ENCODE data around the gene AFAP1L2. TPM values are rescaled to one million over a fixed set of nuclear protein-coding genes. Genes with fewer than 3 reads are reported as not detected.
A peak's percentile ranks its signal among the peaks of the same experiment; 100 is the strongest.

AFAP1L2 gene
- polyA plus RNA-seq, 3 donors = 0.01 to 0.43 TPM; not detected in 1

DNA sequence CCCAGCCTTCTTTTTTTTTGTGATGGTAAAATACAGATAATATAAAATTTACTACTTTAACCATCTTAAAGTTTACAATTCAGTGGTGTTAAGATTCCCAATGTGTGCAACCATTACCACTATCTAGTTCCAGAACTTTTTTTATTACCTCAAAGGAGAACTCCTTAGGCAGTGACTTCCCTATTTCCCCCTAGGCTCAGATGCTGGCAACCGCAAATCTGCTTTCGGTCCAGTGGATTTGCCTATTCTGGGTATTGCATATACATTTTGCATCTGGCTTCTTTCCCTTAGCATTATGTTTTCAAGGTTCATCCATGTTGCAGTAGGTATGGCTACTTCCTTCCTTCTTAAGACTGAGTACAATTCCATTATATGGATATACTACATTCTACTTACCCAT is 56.5 kb downstream of the AFAP1L2 start:
- no peaks in the 10 kb centered on the region for H3K9me3 ChIP-seq (replicated peaks in 1 of 2; ENCODE audit: control insufficient read depth in 1 of 2, insufficient read depth in 1 of 2, low read length in 2 of 2)
- no peaks in the 10 kb centered on the region for H4K20me1 ChIP-seq (ENCODE audit: insufficient read depth, low read length)
- no peak for TF ChIP-seq CTCF (IDR thresholded peaks at IDR 0.05)
- Mint-ChIP-seq H3K36me3 (no peaks in the 10 kb centered on the region), H3K9me3 (peaks cover 0 to 2% (median 0%) of the 10 kb centered on the region in 7 donors), H3K27me3 (ENCODE audit: low read depth in 3 of 3) (peaks cover 2 to 3% (median 2%) of the 10 kb centered on the region in 3 donors), H3K4me3 (no peak overlapping the region), H3K27ac (no peak overlapping the region), H3K4me1 (no peaks in the 10 kb centered on the region)
- no peak overlapping the region for H3K4me3 ChIP-seq (replicated peaks in 1 of 3; ENCODE audit: low read depth in 2 of 3, low read length in 3 of 3)
- no peaks in the 10 kb centered on the region for H3K4me1 ChIP-seq (ENCODE audit: control insufficient read depth in 1 of 2, insufficient read depth in 2 of 2, low read length in 2 of 2)
- no peak for DNase-seq
- H3K36me3 ChIP-seq (replicated peaks in 1 of 2; ENCODE audit: control insufficient read depth in 1 of 2, insufficient read depth in 2 of 2, low read length in 2 of 2) = no peaks in the 10 kb centered on the region
- no CpG with 5 or more reads among the region's 2 CpGs for WGBS (ENCODE audit: insufficient coverage)
- H3K9ac ChIP-seq (ENCODE audit: insufficient read depth, low read length, poor library complexity, severe bottlenecking) = no peak overlapping the region
- no peak overlapping the region for H3K4me2 ChIP-seq (replicated peaks; ENCODE audit: extremely low read depth, low read length, poor library complexity, severe bottlenecking)
- H3K79me2 ChIP-seq (ENCODE audit: insufficient read depth, low read length) = no peaks in the 10 kb centered on the region
- no peak overlapping the region for H3K27ac ChIP-seq (ENCODE audit: low read depth in 1 of 2, low read length in 2 of 2)
- H3K27me3 ChIP-seq (ENCODE audit: control insufficient read depth in 2 of 2, insufficient read depth in 2 of 2, low read length in 2 of 2) = no peaks in the 10 kb centered on the region
- intact Hi-C loops (cut with micrococcal nuclease) = no loop called here
- H2AFZ ChIP-seq (ENCODE audit: insufficient read depth, low read depth, low read length, poor library complexity, severe bottlenecking) = no peak overlapping the region

GRCh38 chr10:114347241-114347640 is 57.1 kb downstream of the AFAP1L2 start:
- Histone ChIP-seq H3K4me3 (replicated peaks in 1 of 3; ENCODE audit: low read depth in 2 of 3, low read length in 3 of 3) (no peak overlapping the region), H3K9ac (ENCODE audit: insufficient read depth, low read length, poor library complexity, severe bottlenecking) (no peak overlapping the region), H3K4me2 (replicated peaks; ENCODE audit: extremely low read depth, low read length, poor library complexity, severe bottlenecking) (no peak overlapping the region), H3K4me1 (ENCODE audit: control insufficient read depth in 1 of 2, insufficient read depth in 2 of 2, low read length in 2 of 2) (no peaks in the 10 kb centered on the region), H3K79me2 (ENCODE audit: insufficient read depth, low read length) (no peaks in the 10 kb centered on the region), H3K36me3 (replicated peaks in 1 of 2; ENCODE audit: control insufficient read depth in 1 of 2, insufficient read depth in 2 of 2, low read length in 2 of 2) (no peaks in the 10 kb centered on the region), H3K9me3 (replicated peaks in 1 of 2; ENCODE audit: control insufficient read depth in 1 of 2, insufficient read depth in 1 of 2, low read length in 2 of 2) (no peaks in the 10 kb centered on the region), H3K27ac (ENCODE audit: low read depth in 1 of 2, low read length in 2 of 2) (no peak overlapping the region), H4K20me1 (ENCODE audit: insufficient read depth, low read length) (no peaks in the 10 kb centered on the region), H3K27me3 (ENCODE audit: control insufficient read depth in 2 of 2, insufficient read depth in 2 of 2, low read length in 2 of 2) (no peaks in the 10 kb centered on the region), H2AFZ (ENCODE audit: insufficient read depth, low read depth, low read length, poor library complexity, severe bottlenecking) (no peak overlapping the region)
- Mint-ChIP-seq H3K36me3 (no peaks in the 10 kb centered on the region), H3K9me3 (peaks cover 0 to 2% (median 0%) of the 10 kb centered on the region in 7 donors), H3K27me3 (ENCODE audit: low read depth in 3 of 3) (peaks cover 2 to 3% (median 2%) of the 10 kb centered on the region in 3 donors), H3K27ac (peak overlapping the region in 1 of 7 donors; percentile 16), H3K4me1 (no peaks in the 10 kb centered on the region), H3K4me3 (no peak overlapping the region)
- DNase-seq = no peak
- intact Hi-C loops (cut with micrococcal nuclease) = no loop called here
- no peak for TF ChIP-seq CTCF (IDR thresholded peaks at IDR 0.05)
- no CpG with 5 or more reads among the region's 3 CpGs for WGBS (ENCODE audit: insufficient coverage)
